GM19043 (cell line): ENCODE measurements around the gene BRSK2.
"Not testable (repeated sequence)": the region's sequence is repeated elsewhere in the genome, so short reads cannot be mapped to it uniquely, and the experiment has no call there.

Source experiments
- ATAC-seq: cut with Tn5 transposase; IDR thresholded peaks from one replicate; pipeline ENCODE4 v1.9.1; 2021; ENCODE audit warnings: low read depth; ENCODE audit not compliant: unreplicated experiment

The BRSK2 gene

DNA sequence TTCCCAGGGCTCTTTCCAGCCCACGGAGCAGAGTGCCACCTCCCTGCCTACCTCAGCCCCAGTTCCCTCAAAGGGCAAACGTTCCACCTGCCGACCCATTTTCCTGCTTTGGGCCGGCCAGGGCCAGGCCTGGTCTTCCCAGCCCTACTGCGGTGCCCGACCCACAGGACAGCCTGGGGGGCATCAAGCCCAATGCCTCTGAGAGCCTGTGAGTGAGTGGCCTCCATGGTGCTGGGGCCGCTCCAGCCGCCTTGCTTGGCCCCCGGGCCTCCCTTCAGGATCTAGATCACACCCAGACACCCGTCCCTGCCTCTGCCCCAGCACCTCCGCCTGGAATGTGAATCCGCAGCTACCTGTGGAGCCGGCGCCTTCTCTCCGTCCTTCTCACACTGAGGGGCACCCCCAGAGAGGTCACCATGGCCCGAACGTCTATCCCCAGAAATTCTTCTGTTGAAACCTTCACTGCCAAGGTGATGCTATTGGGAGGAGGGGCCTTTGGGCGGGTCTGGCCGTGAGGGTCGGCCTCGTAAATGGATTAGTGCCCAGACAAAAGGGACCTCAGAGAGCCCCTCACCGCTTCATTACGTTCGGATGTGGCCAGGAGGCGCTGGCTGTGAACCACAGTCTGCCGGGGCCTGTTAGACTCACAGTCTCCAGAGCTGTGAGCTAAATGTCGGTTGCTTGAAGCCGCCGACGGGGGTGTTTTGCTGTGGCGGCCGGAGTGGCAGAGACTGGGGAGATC is 36.2 kb upstream of the BRSK2 start:
- ATAC-seq = no peak

GRCh38 chr11:1354125-1354938 is 35.4 kb upstream of the BRSK2 start:
- ATAC-seq = no peak

DNA sequence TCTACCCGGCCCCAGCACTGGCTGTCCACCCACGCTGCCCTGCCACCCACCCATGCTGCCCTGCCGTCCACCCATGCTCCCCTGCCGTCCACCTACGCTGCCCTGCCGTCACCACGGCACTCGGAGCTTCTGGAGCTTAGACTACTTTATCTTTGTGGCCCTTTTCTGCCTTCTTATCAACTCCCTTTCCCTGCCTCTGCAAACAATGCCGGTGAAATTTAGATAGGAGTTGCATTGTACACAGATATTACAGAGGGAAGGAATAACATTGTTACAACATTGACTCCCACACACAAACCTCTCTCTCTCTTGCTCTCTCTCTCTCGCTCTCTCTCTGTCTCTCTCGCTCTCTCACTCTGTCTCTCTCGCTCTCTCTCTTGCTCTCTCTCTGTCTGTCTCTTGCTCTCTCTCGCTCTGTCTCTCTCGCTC is 33.7 kb upstream of the BRSK2 start:
- ATAC-seq = no peak

DNA sequence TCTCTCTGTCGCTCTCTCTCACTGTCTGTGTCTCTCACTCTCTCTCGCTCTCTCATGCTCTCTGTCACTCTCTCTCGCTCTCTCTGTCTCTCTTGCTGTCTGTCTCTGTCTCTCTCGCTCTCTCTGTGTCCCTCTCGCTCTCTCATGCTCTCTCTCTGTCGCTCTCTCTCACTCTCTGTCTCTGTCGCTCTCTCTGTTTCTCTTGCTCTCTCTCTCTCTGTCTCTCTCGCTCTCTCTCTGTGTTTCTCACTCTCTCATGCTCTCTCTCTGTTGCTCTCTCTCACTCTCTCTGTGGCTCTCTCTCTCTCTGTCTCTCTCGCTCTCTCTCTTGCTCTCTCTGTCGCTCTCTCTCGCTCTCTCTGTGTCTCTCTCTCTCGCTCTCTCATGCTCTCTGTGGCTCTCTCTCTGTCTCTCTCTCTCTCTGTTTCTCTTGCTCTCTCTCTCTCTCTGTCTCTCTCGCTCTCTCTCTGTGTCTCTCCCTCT is 33.2 kb upstream of the BRSK2 start:
- no peak for ATAC-seq

DNA sequence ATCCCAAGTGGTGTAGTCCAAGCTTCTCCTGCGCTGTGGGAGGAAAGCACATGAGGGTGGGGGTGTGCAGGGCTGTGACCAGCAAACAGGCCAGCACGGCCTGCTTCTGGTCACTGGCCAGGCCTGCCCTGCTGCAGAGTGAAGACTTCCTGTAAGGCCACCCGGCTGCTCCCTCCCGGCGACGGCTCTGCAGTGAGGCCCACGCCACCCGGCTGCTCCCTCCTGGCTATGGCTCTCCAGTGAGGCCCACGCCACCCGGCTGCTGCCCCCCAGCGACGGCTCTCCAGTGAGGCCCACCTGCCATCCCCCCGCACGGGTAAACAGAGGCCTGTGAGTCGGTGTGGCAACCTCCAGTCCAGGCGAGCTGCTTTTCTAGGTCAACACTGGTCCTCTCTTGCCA is 31.4 kb upstream of the BRSK2 start:
- ATAC-seq = no peak

- not testable (repeated sequence) for ATAC-seq
Measured at GRCh38 chr11:1358931-1359330, 30.8 kb upstream of the BRSK2 start.

- no peak for ATAC-seq
Measured at GRCh38 chr11:1359556-1359955, 30.2 kb upstream of the BRSK2 start.

DNA sequence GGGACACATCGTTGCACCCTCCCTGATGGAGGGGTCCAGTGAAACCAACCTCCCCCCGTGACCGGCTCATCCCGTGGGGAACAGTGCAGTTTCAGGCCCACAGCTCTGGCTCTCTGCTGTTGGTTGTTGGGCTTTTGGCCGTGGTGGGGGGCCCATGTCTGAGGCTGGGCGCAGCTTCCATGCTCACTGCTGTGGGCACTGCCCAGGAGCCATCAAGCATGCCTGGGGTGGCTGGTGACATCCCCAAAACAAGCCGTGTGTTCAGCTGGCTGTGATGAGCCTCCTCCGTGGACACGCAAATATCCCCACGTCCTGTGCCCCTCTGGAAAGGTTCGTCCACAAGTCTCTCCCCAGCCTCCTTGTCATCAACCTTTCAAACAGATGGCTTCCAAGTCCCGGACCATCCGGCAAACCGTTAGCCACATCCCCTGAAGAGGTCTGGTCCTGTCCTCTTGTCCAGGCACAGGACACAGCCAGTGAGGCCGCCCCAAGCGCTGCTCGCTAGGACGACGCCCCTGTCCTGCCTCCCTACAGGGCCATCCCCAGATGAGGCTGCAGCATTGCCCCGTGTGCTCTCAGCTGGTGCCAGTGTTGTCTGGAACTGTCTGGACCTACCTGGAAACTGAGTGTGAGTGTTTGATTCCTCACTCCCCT is 29.4 kb upstream of the BRSK2 start:
- no peak for ATAC-seq

GRCh38 chr11:1360835-1361357 is 28.8 kb upstream of the BRSK2 start:
- ATAC-seq = no peak

DNA sequence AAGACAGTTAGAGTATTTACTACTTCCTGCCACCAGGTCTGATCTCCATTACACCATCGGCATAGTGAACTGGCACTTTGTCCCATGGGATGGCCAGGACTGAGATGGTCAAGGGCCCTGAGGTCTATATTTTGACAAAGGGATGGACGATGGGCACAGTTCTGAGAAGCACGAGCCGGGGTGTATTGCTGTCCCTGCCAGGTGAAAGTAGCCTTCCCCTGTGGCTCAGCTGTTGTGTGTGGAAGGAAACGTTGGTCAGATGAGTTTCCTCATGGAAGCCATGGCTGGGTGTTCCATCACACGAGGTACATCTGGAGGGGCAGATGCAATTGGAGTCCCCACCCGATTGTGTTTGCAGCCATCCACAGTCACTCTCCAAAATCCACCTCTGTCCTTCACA is 27.9 kb upstream of the BRSK2 start:
- no peak for ATAC-seq

DNA sequence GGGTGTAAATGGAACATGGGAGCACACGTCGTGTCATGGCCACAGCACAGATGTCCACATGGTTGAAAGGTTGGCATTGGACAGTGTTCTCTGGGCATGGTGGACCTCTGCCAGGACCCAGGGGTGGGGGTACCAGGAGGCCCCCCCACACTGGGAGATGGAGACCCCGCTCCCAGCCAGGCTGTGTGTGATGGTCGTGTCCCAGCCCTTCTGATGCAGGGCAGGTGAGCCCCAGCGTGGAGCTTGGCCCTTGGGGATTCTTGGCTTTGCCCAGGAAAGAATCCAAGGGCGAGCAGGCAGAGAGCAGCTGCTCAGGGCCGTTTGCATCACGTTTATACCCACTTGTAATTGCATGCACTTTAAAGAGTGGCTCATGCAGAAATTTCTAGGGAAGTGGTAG is 22.0 kb upstream of the BRSK2 start:
- no peak for ATAC-seq

- no peak for ATAC-seq
Measured at GRCh38 chr11:1368216-1368615, 21.5 kb upstream of the BRSK2 start.

GRCh38 chr11:1368966-1369365 is 20.8 kb upstream of the BRSK2 start:
- no peak for ATAC-seq

DNA sequence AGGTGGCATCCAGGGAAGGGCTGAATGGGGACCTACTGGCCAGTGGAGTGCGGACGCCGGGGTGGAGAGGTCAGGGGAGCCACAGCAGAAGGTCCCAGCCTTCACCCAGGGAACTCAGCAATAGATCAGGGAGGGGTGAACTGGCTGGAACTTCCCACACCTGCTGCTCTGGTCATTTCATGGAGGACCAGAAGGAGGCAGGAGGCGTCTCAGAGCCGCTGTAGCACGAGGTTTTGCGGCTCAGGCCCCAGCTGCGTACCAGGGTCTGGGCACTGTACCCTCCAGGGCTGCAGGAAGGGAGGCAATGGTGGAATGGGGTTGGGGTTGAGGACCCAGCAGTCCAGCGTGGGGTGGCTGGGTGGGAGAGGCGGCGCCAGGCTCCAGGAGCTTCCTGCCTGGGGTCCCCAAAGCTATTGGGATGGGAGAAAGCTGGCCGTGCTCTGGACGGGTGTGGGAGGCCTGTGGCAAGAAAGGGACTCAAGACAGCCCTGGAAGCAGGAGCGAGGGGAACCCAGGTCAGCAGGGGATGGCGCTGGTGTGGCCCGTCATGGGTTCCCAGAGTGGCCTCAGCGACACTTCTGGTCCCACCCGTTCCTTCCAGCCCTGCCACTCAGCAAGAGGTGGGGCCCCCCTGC is 20.2 kb upstream of the BRSK2 start:
- no peak for ATAC-seq

GRCh38 chr11:1370186-1371025 is 19.3 kb upstream of the BRSK2 start:
- ATAC-seq = no peak

- no peak for ATAC-seq
Measured at GRCh38 chr11:1371026-1371325, 18.8 kb upstream of the BRSK2 start.

DNA sequence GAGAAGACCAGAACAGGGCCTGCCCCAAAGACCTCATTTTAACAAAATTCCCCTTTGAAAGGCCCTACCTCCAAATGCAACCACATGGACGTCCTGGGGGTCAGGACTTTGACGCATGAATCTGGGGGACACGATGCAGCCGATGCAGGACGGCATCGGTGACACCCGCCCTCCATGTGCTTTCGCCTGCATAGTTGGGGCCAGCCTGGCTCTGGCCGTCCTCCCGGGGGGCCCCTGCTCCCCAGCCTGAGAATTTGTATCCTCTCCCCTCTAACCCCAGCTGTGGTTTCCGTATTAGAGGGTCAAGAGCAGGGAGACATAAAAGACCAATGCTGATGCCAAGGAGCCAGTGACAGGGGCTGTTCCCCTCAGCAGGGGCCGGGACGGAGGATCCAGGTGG is 18.4 kb upstream of the BRSK2 start:
- ATAC-seq = no peak

- no peak for ATAC-seq
Measured at GRCh38 chr11:1371836-1372465, 17.8 kb upstream of the BRSK2 start.

DNA sequence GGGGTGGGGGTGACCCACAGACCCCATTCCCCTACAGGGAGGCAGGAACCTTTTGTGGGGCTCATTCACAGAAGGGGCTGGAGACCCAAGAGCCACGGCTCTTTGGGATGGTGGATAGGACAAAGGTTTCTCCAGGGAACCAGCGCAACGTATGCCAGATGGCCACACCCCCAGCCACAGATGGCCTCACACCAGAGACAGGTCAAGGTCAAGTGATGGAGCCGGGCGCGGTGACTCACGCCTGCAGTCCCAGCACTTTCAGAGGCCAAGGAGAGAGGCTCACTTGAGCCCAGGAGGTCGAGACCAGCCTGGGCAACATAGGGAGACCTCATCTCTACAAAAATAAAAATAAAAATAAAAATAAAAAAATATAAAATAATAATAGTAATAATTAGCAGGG is 17.1 kb upstream of the BRSK2 start:
- ATAC-seq = no peak
